ENCODE data around the gene NRIP3.
A peak's percentile ranks its signal among the peaks of the same experiment; 100 is the strongest.
"Not testable (repeated sequence)": the region's sequence is repeated elsewhere in the genome, so short reads cannot be mapped to it uniquely, and the experiment has no call there.

NRIP3 gene

DNA sequence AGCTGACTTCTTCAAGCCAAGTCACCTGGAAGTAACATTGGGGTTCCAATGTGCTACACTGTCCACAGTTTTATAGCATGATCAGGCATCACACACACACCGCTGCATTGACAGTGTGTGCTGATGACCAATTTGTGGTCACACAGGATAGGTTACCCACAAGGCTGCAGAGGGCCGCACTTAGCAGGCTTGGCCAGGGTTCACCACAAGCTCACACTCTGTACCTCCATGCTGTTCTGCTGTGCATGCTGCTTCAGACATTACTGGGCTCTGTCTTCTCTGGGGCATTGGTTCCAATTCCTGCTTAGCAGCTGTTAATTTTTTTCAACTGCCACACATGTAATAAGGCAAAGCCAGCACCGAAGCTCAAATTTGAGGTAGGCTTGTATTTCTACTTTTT, 11.0 kb upstream of the NRIP3 start:
- no peak for DNase-seq

- DNase-seq = no peak
Measured at GRCh38 chr11:9013373-9013772, 9.6 kb upstream of the NRIP3 start.

DNA sequence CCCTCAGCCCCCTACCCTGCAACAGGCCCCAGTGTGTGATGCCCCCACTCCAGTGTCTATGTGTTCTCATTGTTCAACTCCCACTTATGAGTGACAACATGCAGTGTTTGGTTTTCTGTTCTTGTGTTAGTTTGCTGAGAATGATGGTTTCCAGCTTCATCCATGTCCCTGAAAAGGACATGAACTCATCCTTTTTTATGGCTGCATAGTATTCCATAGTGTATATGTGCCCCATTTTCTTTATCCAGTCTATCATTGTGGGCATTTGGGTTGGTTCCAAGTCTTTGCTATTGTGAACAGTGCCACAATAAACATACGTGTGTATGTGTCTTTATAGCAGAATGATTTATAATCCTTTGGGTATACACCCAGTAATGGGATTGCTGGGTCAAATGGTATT, 5.7 kb upstream of the NRIP3 start:
- not testable (repeated sequence) for DNase-seq

- DNase-seq = no peak
Measured at GRCh38 chr11:9008661-9009060, 4.9 kb upstream of the NRIP3 start.

- no peak for DNase-seq
Measured at GRCh38 chr11:9008011-9008550, 4.3 kb upstream of the NRIP3 start.

GRCh38 chr11:9005087-9005486, 1.3 kb upstream of the NRIP3 start:
- no peak for DNase-seq

- peak; percentile 43 for DNase-seq
Measured at GRCh38 chr11:9004183-9004926, 554 bp upstream of the NRIP3 start.

GRCh38 chr11:9002920-9003572, 755 bp downstream of the NRIP3 start:
- peak; percentile 27 for DNase-seq

- DNase-seq = no peak
Measured at GRCh38 chr11:9001736-9002135, 2.1 kb downstream of the NRIP3 start.

DNA sequence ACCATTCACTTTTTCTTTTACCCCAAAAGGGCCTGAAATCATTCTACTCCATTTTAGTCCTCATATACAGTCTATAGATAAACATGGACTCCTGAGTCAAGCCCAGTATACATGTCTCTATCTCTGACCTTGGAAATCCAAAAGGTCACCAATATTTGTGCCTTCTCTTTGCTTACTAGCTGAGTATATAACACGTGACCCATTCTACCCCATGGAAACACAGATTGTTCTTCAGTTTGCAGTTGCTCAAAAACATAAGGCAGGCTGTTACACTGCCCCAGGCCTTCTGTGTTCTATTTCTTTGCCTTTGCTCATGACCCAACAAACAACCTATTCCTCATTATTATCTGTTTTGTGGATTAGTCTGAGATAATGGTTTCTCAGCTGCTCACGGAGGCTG, 5.8 kb downstream of the NRIP3 start:
- no peak for DNase-seq

DNA sequence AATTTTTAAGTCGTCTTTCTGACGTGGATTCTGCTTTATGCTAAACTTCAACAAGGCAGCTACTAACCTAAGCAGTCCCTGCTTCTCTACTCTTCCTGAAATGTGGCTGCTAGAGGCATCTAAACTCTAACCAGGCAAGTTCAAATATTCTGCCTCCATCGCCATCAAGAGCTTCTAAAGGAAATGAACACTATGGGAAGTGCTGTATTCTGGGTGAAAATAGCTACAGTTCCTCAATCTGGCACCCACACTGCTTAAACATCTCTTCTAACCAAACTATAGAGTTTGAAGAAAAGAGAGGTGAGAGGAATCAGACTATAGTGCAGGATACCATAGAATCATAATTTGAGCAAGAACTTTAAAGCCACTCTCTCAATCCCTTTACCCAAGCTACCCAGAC, 6.3 kb downstream of the NRIP3 start:
- no peak for DNase-seq

DNA sequence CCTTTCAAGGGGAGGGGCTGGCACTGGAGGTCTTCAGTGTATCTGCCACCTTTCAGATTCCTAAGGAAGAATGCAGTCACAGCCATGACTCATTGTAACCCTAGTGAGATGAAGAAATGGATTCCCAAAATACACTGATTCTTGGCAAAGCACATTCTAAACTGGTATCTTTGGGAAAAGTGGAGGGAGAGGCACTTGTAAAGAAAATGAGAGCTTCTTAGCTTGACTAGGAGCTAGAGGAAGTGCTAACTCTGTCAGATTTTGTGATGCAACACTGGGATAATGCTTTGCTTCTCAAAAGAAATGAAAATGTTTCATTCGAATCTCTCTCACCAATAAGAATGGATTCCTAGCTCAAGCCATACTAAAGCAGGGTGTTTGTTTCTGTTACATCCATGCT, 14.3 kb downstream of the NRIP3 start:
- DNase-seq = no peak

DNA sequence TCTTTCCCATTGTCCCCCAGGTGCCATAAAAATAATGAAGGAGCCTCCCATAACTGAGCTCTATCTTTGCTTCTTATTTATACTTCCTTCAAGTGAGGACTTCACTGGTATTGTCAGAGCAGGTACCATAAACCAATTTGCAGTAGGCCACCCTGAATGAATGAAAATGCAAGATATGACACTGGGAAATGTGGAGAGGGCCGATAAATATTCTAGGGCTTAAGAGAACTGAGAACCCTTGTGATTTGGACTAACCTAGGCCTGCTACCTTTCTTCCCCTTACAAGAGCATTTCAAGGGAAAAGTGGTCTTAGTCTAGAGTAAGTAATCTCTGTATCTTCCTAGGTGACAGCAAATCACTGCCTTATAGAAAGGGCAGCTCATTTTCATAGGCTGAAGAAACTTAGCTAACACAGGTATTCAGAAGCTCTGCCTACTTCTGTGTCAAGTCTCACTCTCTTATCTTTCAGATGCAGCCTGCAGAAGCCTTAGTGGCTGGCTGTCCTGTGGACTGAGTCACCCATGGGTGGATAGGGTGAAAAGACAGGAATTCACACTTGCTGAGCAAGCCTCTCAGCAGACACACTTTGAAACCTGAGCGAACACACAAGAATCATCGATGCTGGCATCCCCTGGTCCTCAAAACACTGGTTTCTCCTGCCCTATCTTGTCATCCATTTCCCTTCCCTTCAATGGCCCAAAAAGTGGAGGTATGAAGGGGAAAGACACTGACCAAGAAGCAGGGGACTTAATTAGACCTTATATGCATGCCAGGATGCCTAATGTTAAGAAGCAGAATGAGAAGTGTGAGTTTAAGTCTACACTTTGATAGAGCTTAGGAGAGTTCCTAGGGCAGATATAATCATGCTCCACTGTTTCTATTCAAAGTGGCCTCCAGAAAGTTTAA, 15.2 kb downstream of the NRIP3 start:
- DNase-seq = no peak

DNA sequence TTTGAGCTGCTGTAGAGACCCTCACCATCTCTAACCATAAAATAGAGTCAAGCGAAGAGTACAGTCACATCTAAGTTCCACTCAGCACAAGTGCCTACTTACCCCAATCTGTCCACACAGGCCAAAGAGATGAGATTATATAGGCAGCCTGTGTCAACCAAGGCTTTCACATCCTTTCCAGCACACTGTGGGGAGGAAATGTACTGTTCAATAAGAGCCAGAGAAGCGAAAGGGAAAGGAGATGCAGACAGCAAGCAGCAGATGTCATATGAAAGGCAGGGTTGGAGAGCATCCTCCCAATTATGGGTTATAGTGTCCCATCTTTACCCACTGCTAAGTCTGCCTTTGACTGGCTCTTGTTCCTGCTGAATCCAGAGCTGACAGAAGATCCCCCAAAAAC, 16.4 kb downstream of the NRIP3 start:
- DNase-seq = no peak

DNA sequence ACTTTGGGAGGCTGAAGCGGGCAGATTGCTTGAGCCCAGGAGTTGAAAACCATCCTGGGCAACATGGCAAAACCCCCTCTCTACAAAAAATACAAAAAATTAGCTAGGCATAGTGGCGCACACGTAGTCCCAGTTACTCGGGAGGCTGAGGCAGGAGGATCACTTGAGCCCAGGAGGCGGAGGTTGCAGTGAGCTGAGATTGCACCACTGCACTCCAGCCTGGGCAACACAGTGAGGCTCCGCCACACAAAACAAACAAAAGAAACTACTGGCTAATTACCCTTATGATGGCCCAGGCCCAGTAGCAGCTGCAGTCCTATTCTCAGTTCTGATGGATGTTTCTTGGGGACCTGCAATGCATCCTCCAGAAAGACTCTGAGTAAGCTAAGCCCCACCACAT, 17.0 kb downstream of the NRIP3 start:
- not testable (repeated sequence) for DNase-seq

DNA sequence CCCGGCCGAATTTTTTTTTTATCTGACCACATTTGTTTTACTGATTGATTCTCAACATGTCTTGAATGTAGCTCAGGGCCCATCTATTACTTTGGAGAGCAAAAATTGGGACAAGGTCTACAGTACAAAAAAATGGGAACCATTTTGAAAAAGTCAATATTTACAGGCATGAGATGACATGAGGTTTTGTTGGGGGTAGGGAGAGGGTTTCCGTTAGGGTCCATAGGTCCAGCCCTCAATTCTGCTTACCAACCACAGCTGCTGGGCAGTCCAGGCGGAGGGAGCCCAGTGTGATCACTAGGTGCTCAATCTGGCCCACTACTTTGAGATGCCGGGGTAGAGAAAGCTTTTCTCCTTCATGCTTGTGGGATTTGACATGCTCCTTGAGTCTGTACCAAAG, 18.3 kb downstream of the NRIP3 start:
- DNase-seq = no peak

GRCh38 chr11:8983552-8983951, 20.2 kb downstream of the NRIP3 start:
- no peak for DNase-seq

GRCh38 chr11:8980485-8980884, 23.3 kb downstream of the NRIP3 start:
- DNase-seq = no peak

- not testable (repeated sequence) for DNase-seq
Measured at GRCh38 chr11:8979365-8979764, 24.4 kb downstream of the NRIP3 start.

- DNase-seq = no peak
Measured at GRCh38 chr11:8973121-8973520, 30.7 kb downstream of the NRIP3 start.

DNA sequence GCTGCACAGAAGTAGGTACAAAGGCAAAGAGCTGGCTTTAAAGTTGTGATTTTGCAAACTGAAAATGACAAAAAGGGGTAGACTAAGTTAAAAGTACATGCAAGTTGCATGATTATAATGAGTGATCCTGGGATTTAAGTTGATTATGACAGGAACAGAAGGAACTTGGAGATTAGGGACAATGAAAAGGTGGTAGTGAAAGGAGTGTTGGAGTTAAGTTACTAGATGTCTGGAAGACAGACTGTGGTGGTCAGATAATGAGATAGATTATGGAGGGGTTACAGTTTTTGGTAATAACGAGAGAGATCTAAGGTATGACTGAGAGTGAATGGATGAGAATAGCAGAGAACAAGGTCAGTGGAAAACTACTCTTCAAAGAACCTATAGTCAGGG, 31.9 kb downstream of the NRIP3 start:
- no peak for DNase-seq

- DNase-seq = no peak
Measured at GRCh38 chr11:8971196-8971923, 32.4 kb downstream of the NRIP3 start.

DNA sequence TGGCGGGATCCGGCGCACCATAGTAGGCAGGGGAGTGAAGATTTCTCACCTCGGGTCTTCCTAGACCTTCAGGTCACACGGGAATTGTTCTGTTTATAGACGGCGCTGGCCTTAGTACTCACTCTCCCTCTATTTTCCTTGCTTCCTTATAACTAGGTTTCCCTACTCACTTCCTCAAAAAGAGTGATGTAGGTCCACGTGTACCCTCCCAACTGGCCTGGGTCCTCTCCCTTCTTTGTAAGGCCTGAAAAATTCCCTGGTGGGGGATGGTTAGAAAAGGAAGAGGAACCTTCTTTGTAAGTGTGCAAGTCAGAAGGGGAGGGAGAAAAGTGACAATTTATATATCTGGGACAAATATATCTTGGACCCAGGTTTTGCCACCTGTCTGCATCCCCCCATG, 36.6 kb downstream of the NRIP3 start:
- no peak for DNase-seq
